ENCODE measurements around the gene CHPF.

The CHPF gene

DNA sequence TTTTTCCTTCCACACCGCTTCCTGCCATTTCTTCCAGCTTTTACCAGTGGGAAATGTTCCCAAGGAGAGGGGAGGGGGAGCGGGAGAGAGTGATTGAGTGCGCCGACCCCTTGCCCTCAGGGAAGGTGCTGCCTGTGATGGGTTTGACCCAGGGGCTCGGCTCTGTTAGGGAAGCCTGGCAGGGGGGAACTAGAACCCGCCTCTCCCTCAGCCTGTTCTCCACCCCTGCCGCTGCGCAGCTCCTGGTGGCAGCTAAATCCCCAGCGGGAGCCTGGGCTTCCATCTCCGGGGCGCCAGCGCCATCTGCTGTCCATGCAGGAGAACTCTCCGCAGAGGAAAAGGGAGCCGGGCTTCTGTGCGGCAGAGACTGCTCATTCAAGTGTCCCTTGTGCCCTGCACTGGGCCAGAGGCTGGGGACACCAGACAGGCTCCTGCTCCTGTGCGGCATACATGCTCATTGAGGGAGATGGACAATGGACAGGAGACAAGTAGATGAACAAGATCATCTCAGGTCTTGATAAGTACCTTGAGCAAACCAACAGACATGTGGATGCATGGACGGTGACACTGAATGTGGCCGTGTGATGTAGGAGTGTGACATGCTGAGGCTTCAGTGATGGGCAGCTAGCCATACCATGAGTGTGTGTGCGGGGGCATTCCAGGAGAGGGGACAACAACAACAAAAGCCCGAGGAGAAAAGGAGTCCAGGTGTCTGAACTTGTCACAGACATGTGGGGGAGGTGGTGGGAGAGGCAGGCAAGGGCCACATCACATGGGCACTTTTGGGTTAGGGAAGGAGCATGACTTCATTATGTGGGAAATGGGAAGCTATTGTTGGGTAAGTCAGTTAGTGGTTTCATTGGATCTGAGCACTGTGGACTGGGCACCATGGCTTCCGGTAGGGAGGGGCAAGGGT lies 13.3 kb downstream of the CHPF start:
- Histone ChIP-seq H3K36me3 (ENCODE audit: control insufficient read depth, insufficient read depth, low read length) (no peaks in the 10 kb centered on the region), H3K27me3 (ENCODE audit: control insufficient read depth, insufficient read depth, low read length) (peaks cover 9% of the 10 kb centered on the region), H3K27ac (no peak overlapping the region), H3K9me3 (ENCODE audit: control insufficient read depth, low read length) (no peaks in the 10 kb centered on the region), H3K4me3 (ENCODE audit: low read depth, low read length) (no peak overlapping the region), H3K79me2 (no peaks in the 10 kb centered on the region), H2AFZ (peak overlapping the region; percentile 17), H3K4me1 (peaks cover 15% of the 10 kb centered on the region), H3K4me2 (ENCODE audit: low read length) (no peak overlapping the region), H3K9ac (no peak overlapping the region)
- TF ChIP-seq CTCF (IDR thresholded peaks at IDR 0.05) = peak; percentile 98

- no peak overlapping the region for H3K9ac ChIP-seq
- no peaks in the 10 kb centered on the region for H3K79me2 ChIP-seq
- peaks cover 14% of the 10 kb centered on the region for H3K27me3 ChIP-seq (ENCODE audit: control insufficient read depth, insufficient read depth, low read length)
- no peak overlapping the region for H3K4me3 ChIP-seq (ENCODE audit: low read depth, low read length)
- TF ChIP-seq CTCF (IDR thresholded peaks at IDR 0.05) = no peak
- H3K4me2 ChIP-seq (ENCODE audit: low read length) = no peak overlapping the region
- H3K9me3 ChIP-seq (ENCODE audit: control insufficient read depth, low read length) = no peaks in the 10 kb centered on the region
- no peak overlapping the region for H2AFZ ChIP-seq
- H3K36me3 ChIP-seq (ENCODE audit: control insufficient read depth, insufficient read depth, low read length) = no peaks in the 10 kb centered on the region
- peaks cover 4% of the 10 kb centered on the region for H3K4me1 ChIP-seq
- no peak overlapping the region for H3K27ac ChIP-seq
These were observed 16.1 kb downstream of the CHPF start for GRCh38 chr2:219527472-219527871.

- peaks cover 14% of the 10 kb centered on the region for H3K27me3 ChIP-seq (ENCODE audit: control insufficient read depth, insufficient read depth, low read length)
- TF ChIP-seq CTCF (IDR thresholded peaks at IDR 0.05) = no peak
- H3K4me1 ChIP-seq = peaks cover 4% of the 10 kb centered on the region
- H3K4me3 ChIP-seq (ENCODE audit: low read depth, low read length) = no peak overlapping the region
- H3K36me3 ChIP-seq (ENCODE audit: control insufficient read depth, insufficient read depth, low read length) = no peaks in the 10 kb centered on the region
- no peak overlapping the region for H2AFZ ChIP-seq
- no peak overlapping the region for H3K27ac ChIP-seq
- H3K9me3 ChIP-seq (ENCODE audit: control insufficient read depth, low read length) = no peaks in the 10 kb centered on the region
- no peak overlapping the region for H3K9ac ChIP-seq
- no peak overlapping the region for H3K4me2 ChIP-seq (ENCODE audit: low read length)
- H3K79me2 ChIP-seq = no peaks in the 10 kb centered on the region
These were observed 16.6 kb downstream of the CHPF start for GRCh38 chr2:219527076-219527394.

DNA sequence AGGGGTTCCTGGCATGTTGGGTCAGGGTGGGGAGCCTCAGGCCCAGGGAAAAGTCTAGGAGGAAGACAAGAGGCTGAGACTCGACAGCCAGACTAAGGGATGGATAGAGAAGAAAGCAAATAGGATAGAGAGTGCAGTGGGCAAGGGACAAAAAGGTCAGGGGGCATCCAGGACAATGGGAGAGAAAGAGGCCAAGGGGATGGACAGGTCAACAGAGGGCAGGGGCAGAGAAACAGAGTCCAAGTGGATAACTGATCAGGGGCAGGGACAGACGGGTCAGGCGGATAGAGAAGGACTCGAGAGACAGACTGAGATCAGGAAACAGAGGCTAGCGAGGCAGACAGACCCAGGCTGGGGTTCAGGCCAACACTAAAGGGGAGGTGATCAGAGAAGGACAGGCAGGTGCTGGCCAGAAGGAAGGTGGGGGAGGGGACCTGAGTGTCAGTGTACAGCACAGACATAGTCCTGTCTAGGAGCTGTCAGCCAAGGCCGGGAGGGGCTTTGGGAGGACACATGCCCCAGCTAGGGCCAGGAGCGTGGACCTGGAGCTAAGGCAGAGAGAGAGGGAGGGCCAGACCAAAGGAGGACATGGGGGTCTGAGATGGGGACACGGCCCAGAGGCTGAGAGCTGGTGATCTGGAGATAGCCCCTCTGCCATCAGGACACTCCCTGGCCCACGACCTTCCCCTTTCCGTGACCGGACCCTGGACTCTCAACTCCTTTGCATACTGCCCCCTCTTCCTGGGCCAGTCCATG lies 17.1 kb downstream of the CHPF start:
- Histone ChIP-seq H3K4me1 (peaks cover 4% of the 10 kb centered on the region), H3K79me2 (no peaks in the 10 kb centered on the region), H3K27ac (no peak overlapping the region), H2AFZ (no peak overlapping the region), H3K4me2 (ENCODE audit: low read length) (no peak overlapping the region), H3K4me3 (ENCODE audit: low read depth, low read length) (no peak overlapping the region), H3K9ac (no peak overlapping the region), H3K27me3 (ENCODE audit: control insufficient read depth, insufficient read depth, low read length) (peaks cover 14% of the 10 kb centered on the region), H3K9me3 (ENCODE audit: control insufficient read depth, low read length) (no peaks in the 10 kb centered on the region), H3K36me3 (ENCODE audit: control insufficient read depth, insufficient read depth, low read length) (no peaks in the 10 kb centered on the region)
- no peak for TF ChIP-seq CTCF (IDR thresholded peaks at IDR 0.05)
